DND-41 (cell line): ENCODE results near the gene PPP1R37.

Experiments used
- EZH2 ChIP-seq: IDR thresholded peaks from 3 replicates; pipeline ENCODE4 v1.6.1; 2012; ENCODE audit warnings: borderline replicate concordance, low read depth, mild to moderate bottlenecking, moderate library complexity, low read length, inconsistent platforms; ENCODE audit not compliant: severe bottlenecking
- TF ChIP-seq, protein P1 (sequence below): IDR thresholded peaks from 2 replicates; pipeline ENCODE4 v1.5.1; 2012; ENCODE audit warnings: borderline replicate concordance, low read length, moderate library complexity, mild to moderate bottlenecking; ENCODE audit not compliant: poor library complexity, severe bottlenecking; ENCODE audit errors: extremely low read depth

- TF ChIP-seq, protein P1, sequence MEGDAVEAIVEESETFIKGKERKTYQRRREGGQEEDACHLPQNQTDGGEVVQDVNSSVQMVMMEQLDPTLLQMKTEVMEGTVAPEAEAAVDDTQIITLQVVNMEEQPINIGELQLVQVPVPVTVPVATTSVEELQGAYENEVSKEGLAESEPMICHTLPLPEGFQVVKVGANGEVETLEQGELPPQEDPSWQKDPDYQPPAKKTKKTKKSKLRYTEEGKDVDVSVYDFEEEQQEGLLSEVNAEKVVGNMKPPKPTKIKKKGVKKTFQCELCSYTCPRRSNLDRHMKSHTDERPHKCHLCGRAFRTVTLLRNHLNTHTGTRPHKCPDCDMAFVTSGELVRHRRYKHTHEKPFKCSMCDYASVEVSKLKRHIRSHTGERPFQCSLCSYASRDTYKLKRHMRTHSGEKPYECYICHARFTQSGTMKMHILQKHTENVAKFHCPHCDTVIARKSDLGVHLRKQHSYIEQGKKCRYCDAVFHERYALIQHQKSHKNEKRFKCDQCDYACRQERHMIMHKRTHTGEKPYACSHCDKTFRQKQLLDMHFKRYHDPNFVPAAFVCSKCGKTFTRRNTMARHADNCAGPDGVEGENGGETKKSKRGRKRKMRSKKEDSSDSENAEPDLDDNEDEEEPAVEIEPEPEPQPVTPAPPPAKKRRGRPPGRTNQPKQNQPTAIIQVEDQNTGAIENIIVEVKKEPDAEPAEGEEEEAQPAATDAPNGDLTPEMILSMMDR = no peak
- no peak for TF ChIP-seq EZH2
These were observed 59.7 kb downstream of the PPP1R37 start for GRCh38 chr19:45152504-45153338.
